KBM-7 (cell line): Measurements from ENCODE around the gene GRIK4.

Experiments used
- DNase-seq: peaks from one replicate; pipeline ENCODE4 v3.0.0-alpha.2; 2015
- in situ Hi-C: fragments of 300-500 bp; cut with MboI; formaldehyde crosslinking; loops from 2 replicates; pipeline ENCODE4 v1.14.3; 2020; ENCODE audit warnings: low sequenced_read_pairs, low pct_unique_long_range_greater_than_20kb, mixed read lengths

Gene GRIK4

GRCh38 chr11:120649316-120649715 is 137.8 kb downstream of the GRIK4 start:
- in situ Hi-C loops = no loop called here
- DNase-seq = no peak

GRCh38 chr11:120651396-120651795 is 139.8 kb downstream of the GRIK4 start:
- DNase-seq = no peak
- in situ Hi-C loops = no loop called here

- in situ Hi-C loops = no loop called here
- no peak for DNase-seq
Measured at GRCh38 chr11:120651836-120652235, 140.3 kb downstream of the GRIK4 start.

- in situ Hi-C loops = no loop called here
- peak; percentile 13 for DNase-seq
Measured at GRCh38 chr11:120652705-120653335, 141.3 kb downstream of the GRIK4 start.

- in situ Hi-C loops = no loop called here
- DNase-seq = no peak
Measured at GRCh38 chr11:120655589-120655988, 144.0 kb downstream of the GRIK4 start.

- no peak for DNase-seq
- in situ Hi-C loops = no loop called here
Measured at GRCh38 chr11:120657306-120658070, 145.9 kb downstream of the GRIK4 start.

GRCh38 chr11:120658071-120658423 is 146.5 kb downstream of the GRIK4 start:
- DNase-seq = no peak

GRCh38 chr11:120659076-120659475 is 147.5 kb downstream of the GRIK4 start:
- in situ Hi-C loops = no loop called here
- no peak for DNase-seq

More at GRCh38 chr11:120658071-120658423, 146.5 kb downstream of the GRIK4 start:
- in situ Hi-C loops = no loop called here

GRCh38 chr11:120660024-120660565 is 148.5 kb downstream of the GRIK4 start:
- peak; percentile 38 for DNase-seq
- in situ Hi-C loops = no loop called here

- DNase-seq = no peak
- in situ Hi-C loops = no loop called here
Measured at GRCh38 chr11:120662071-120662676, 150.6 kb downstream of the GRIK4 start.

GRCh38 chr11:120663142-120663541 is 151.6 kb downstream of the GRIK4 start:
- DNase-seq = no peak
- in situ Hi-C loops = no loop called here

GRCh38 chr11:120666121-120666639 is 154.6 kb downstream of the GRIK4 start:
- in situ Hi-C loops = no loop called here
- no peak for DNase-seq

- in situ Hi-C loops = no loop called here
- no peak for DNase-seq
Measured at GRCh38 chr11:120667281-120667680, 155.7 kb downstream of the GRIK4 start.

- in situ Hi-C loops = no loop called here
Measured at GRCh38 chr11:120667934-120668333, 156.4 kb downstream of the GRIK4 start.

GRCh38 chr11:120668537-120668936 is 157.0 kb downstream of the GRIK4 start:
- no peak for DNase-seq
- in situ Hi-C loops = no loop called here

More at GRCh38 chr11:120667934-120668333, 156.4 kb downstream of the GRIK4 start:
- no peak for DNase-seq

GRCh38 chr11:120674542-120674941 is 163.0 kb downstream of the GRIK4 start:
- in situ Hi-C loops = no loop called here
- no peak for DNase-seq

- no peak for DNase-seq
- in situ Hi-C loops = no loop called here
Measured at GRCh38 chr11:120675171-120675570, 163.6 kb downstream of the GRIK4 start.

GRCh38 chr11:120676991-120677390 is 165.4 kb downstream of the GRIK4 start:
- no peak for DNase-seq
- in situ Hi-C loops = no loop called here

GRCh38 chr11:120680322-120680721 is 168.8 kb downstream of the GRIK4 start:
- no peak for DNase-seq
- in situ Hi-C loops = no loop called here
